Activated T-helper 17 cell treated with anti-CD3 and anti-CD28 coated beads, Interleukin-2, amount 50 U/mL, for 72 hours (primary cell): Measurements from ENCODE around the gene GPT2. TPM values are rescaled to one million over a fixed set of nuclear protein-coding genes. Genes with fewer than 3 reads are reported as not detected.

ENCODE experiments used
- ATAC-seq: fragments of 150-1000 bp; cut with Tn5 transposase; replicated peaks from 2 replicates; pipeline ENCODE4 v1.10.0; 2021; ENCODE audit warnings: mild to moderate bottlenecking, moderate library complexity
- H3K27ac Mint-ChIP-seq: one replicate; pipeline ENCODE4 v1.8.0; 2022; ENCODE audit warnings: mixed read lengths
- H3K27me3 Mint-ChIP-seq: one replicate; pipeline ENCODE4 v1.8.0; 2022; ENCODE audit warnings: mixed read lengths
- H3K36me3 Mint-ChIP-seq: one replicate; pipeline ENCODE4 v1.8.0; 2022; ENCODE audit warnings: low read depth, mild to moderate bottlenecking, mixed read lengths
- H3K4me1 Mint-ChIP-seq: one replicate; pipeline ENCODE4 v1.8.0; 2022; ENCODE audit warnings: mixed read lengths
- H3K4me3 Mint-ChIP-seq: one replicate; pipeline ENCODE4 v1.8.0; 2022; ENCODE audit warnings: mild to moderate bottlenecking, mixed read lengths
- H3K9me3 Mint-ChIP-seq: one replicate; pipeline ENCODE4 v1.8.0; 2022; ENCODE audit warnings: mixed read lengths
- total RNA-seq, 2 donors: library from RNA; stranded (reverse); gene quantifications; one replicate each; pipeline ENCODE4 v1.2.3, GENCODE V29; 2022

The GPT2 gene
- total RNA-seq = 1 to 10 TPM; 8.4 to 8.5 TPM

- peaks cover 14% of the 10 kb centered on the region for H3K4me1 Mint-ChIP-seq
- H3K9me3 Mint-ChIP-seq = no peaks in the 10 kb centered on the region
- peak within 1 kb of the TSS; percentile 88 for H3K27ac Mint-ChIP-seq
- H3K36me3 Mint-ChIP-seq = no peaks in the 10 kb centered on the region
- peaks cover 5% of the 10 kb centered on the region for H3K27me3 Mint-ChIP-seq
- H3K4me3 Mint-ChIP-seq = peak within 1 kb of the TSS; percentile 89
- ATAC-seq = peak; percentile 96
Observed at GRCh38 chr16:46883690-46884512, at the start of gene GPT2. TSS of gene GPT2 (plus strand) at chr16:46884362. CDS start at chr16:46884716, 354 bp downstream.

- Mint-ChIP-seq H3K36me3 (no peaks in the 10 kb centered on the region), H3K4me1 (peaks cover 4% of the 10 kb centered on the region), H3K27me3 (no peaks in the 10 kb centered on the region), H3K4me3 (no peak overlapping the region), H3K9me3 (no peaks in the 10 kb centered on the region), H3K27ac (peak overlapping the region; percentile 20)
- ATAC-seq = peak; percentile 93
Observed at GRCh38 chr16:46836534-46837530, 47.3 kb upstream of the GPT2 start.

GRCh38 chr16:46839986-46840443, 44.1 kb upstream of the GPT2 start:
- Mint-ChIP-seq H3K9me3 (no peaks in the 10 kb centered on the region), H3K4me3 (no peak overlapping the region), H3K36me3 (no peaks in the 10 kb centered on the region)

GRCh38 chr16:46842192-46842895, 41.8 kb upstream of the GPT2 start:
- ATAC-seq = no peak
- Mint-ChIP-seq H3K4me1 (no peaks in the 10 kb centered on the region), H3K27me3 (peaks cover 2% of the 10 kb centered on the region), H3K36me3 (no peaks in the 10 kb centered on the region), H3K4me3 (no peak overlapping the region), H3K27ac (no peak overlapping the region), H3K9me3 (no peaks in the 10 kb centered on the region)

More at GRCh38 chr16:46839986-46840443, 44.1 kb upstream of the GPT2 start:
- Mint-ChIP-seq H3K27ac (no peak overlapping the region), H3K27me3 (no peaks in the 10 kb centered on the region), H3K4me1 (peaks cover 4% of the 10 kb centered on the region)
- ATAC-seq = no peak

- H3K4me1 Mint-ChIP-seq = no peaks in the 10 kb centered on the region
- H3K9me3 Mint-ChIP-seq = no peaks in the 10 kb centered on the region
- no peak for ATAC-seq
- H3K27me3 Mint-ChIP-seq = peaks cover 7% of the 10 kb centered on the region
- H3K27ac Mint-ChIP-seq = no peak overlapping the region
- H3K36me3 Mint-ChIP-seq = no peaks in the 10 kb centered on the region
- H3K4me3 Mint-ChIP-seq = no peak overlapping the region
Observed at GRCh38 chr16:46843898-46844642, 40.1 kb upstream of the GPT2 start.

GRCh38 chr16:46844771-46845170, 39.4 kb upstream of the GPT2 start:
- ATAC-seq = no peak
- Mint-ChIP-seq H3K27ac (no peak overlapping the region), H3K27me3 (peaks cover 7% of the 10 kb centered on the region), H3K4me3 (no peak overlapping the region), H3K4me1 (no peaks in the 10 kb centered on the region), H3K36me3 (no peaks in the 10 kb centered on the region), H3K9me3 (no peaks in the 10 kb centered on the region)

GRCh38 chr16:46845952-46846351, 38.2 kb upstream of the GPT2 start:
- Mint-ChIP-seq H3K4me3 (no peak overlapping the region), H3K9me3 (no peaks in the 10 kb centered on the region), H3K4me1 (no peaks in the 10 kb centered on the region), H3K36me3 (no peaks in the 10 kb centered on the region), H3K27ac (no peak overlapping the region), H3K27me3 (peaks cover 7% of the 10 kb centered on the region)
- no peak for ATAC-seq

- no peaks in the 10 kb centered on the region for H3K4me1 Mint-ChIP-seq
- no peaks in the 10 kb centered on the region for H3K9me3 Mint-ChIP-seq
- ATAC-seq = no peak
- H3K36me3 Mint-ChIP-seq = no peaks in the 10 kb centered on the region
- H3K27ac Mint-ChIP-seq = no peak overlapping the region
- H3K4me3 Mint-ChIP-seq = no peak overlapping the region
- H3K27me3 Mint-ChIP-seq = peaks cover 7% of the 10 kb centered on the region
Observed at GRCh38 chr16:46848768-46849764, 35.1 kb upstream of the GPT2 start.

GRCh38 chr16:46850619-46851555, 33.3 kb upstream of the GPT2 start:
- Mint-ChIP-seq H3K36me3 (no peaks in the 10 kb centered on the region), H3K9me3 (no peaks in the 10 kb centered on the region), H3K4me1 (no peaks in the 10 kb centered on the region), H3K27ac (no peak overlapping the region), H3K4me3 (no peak overlapping the region), H3K27me3 (peaks cover 7% of the 10 kb centered on the region)
- no peak for ATAC-seq

GRCh38 chr16:46852130-46852529, 32.0 kb upstream of the GPT2 start:
- no peaks in the 10 kb centered on the region for H3K4me1 Mint-ChIP-seq
- no peak for ATAC-seq
- H3K36me3 Mint-ChIP-seq = no peaks in the 10 kb centered on the region

GRCh38 chr16:46853713-46854443, 30.3 kb upstream of the GPT2 start:
- H3K36me3 Mint-ChIP-seq = no peaks in the 10 kb centered on the region

More at GRCh38 chr16:46852130-46852529, 32.0 kb upstream of the GPT2 start:
- Mint-ChIP-seq H3K4me3 (no peak overlapping the region), H3K9me3 (no peaks in the 10 kb centered on the region), H3K27me3 (peaks cover 7% of the 10 kb centered on the region), H3K27ac (no peak overlapping the region)

More at GRCh38 chr16:46853713-46854443, 30.3 kb upstream of the GPT2 start:
- Mint-ChIP-seq H3K4me1 (no peaks in the 10 kb centered on the region), H3K4me3 (no peak overlapping the region), H3K9me3 (no peaks in the 10 kb centered on the region), H3K27me3 (no peaks in the 10 kb centered on the region), H3K27ac (no peak overlapping the region)
- ATAC-seq = peak; percentile 65
